ENCODE results near the gene CCDC149.

The CCDC149 gene

GRCh38 chr4:24937917-24938281 is 25.1 kb upstream of the CCDC149 start:
- Histone ChIP-seq H3K27ac (replicated peaks) (no peak overlapping the region), H3K27me3 (ENCODE audit: insufficient read depth, poor library complexity, severe bottlenecking) (no peaks in the 10 kb centered on the region), H3K4me3 (replicated peaks; ENCODE audit: insufficient read depth, low read length) (no peak overlapping the region)
- no peak for TF ChIP-seq REST (IDR thresholded peaks at IDR 0.05; ENCODE audit: insufficient replicate concordance, low read depth)
- no peak for TF ChIP-seq GABPA (IDR thresholded peaks at IDR 0.05; ENCODE audit: low read depth)
- no peak for TF ChIP-seq CTCF (IDR thresholded peaks at IDR 0.05; ENCODE audit: insufficient read depth, low read length)
- TF ChIP-seq SPI1 (IDR thresholded peaks at IDR 0.05; ENCODE audit: borderline replicate concordance, low read depth): no peak
- TF ChIP-seq POLR2AphosphoS5 (IDR thresholded peaks at IDR 0.05; ENCODE audit: low read depth): no peak
- no peak for DNase-seq (ENCODE audit: low read depth in 1 of 2, low spot score in 1 of 2)

- Histone ChIP-seq H3K4me3 (replicated peaks; ENCODE audit: insufficient read depth, low read length) (no peak overlapping the region), H3K27ac (replicated peaks) (no peak overlapping the region), H3K27me3 (ENCODE audit: insufficient read depth, poor library complexity, severe bottlenecking) (no peaks in the 10 kb centered on the region)
- DNase-seq (ENCODE audit: low read depth in 1 of 2, low spot score in 1 of 2): no peak
- TF ChIP-seq CTCF (IDR thresholded peaks at IDR 0.05; ENCODE audit: insufficient read depth, low read length): no peak
- TF ChIP-seq SPI1 (IDR thresholded peaks at IDR 0.05; ENCODE audit: borderline replicate concordance, low read depth): no peak
- no peak for TF ChIP-seq REST (IDR thresholded peaks at IDR 0.05; ENCODE audit: insufficient replicate concordance, low read depth)
- no peak for TF ChIP-seq POLR2AphosphoS5 (IDR thresholded peaks at IDR 0.05; ENCODE audit: low read depth)
Observed at GRCh38 chr4:24937176-24937916, 24.5 kb upstream of the CCDC149 start.

- DNase-seq (ENCODE audit: low read depth in 1 of 2, low spot score in 1 of 2): peak; percentile 20 to 51
- Histone ChIP-seq H3K4me3 (replicated peaks; ENCODE audit: insufficient read depth, low read length) (no peak overlapping the region), H3K27ac (replicated peaks) (no peak overlapping the region), H3K27me3 (ENCODE audit: insufficient read depth, poor library complexity, severe bottlenecking) (no peaks in the 10 kb centered on the region)
- TF ChIP-seq CTCF (IDR thresholded peaks at IDR 0.05; ENCODE audit: insufficient read depth, low read length): no peak
- no peak for TF ChIP-seq REST (IDR thresholded peaks at IDR 0.05; ENCODE audit: insufficient replicate concordance, low read depth)
- TF ChIP-seq GABPA (IDR thresholded peaks at IDR 0.05; ENCODE audit: low read depth): no peak
- no peak for TF ChIP-seq SPI1 (IDR thresholded peaks at IDR 0.05; ENCODE audit: borderline replicate concordance, low read depth)
Observed at GRCh38 chr4:24935856-24936255, 23.0 kb upstream of the CCDC149 start.
